H9 (cell line): ENCODE data around the gene ATAD2B. TPM values are rescaled to one million over a fixed set of nuclear protein-coding genes. Genes with fewer than 3 reads are reported as not detected.

Source experiments
- DNase-seq: peaks from one replicate; pipeline ENCODE4 v3.0.0-alpha.2; 2017
- H2AFZ ChIP-seq: one replicate; pipeline ENCODE4 v1.6.1; 2013; ENCODE audit warnings: mild to moderate bottlenecking, low read length, control low read depth, moderate library complexity
- H2AK5ac ChIP-seq: 2 replicates; pipeline ENCODE4 v1.6.1; 2013; ENCODE audit warnings: low read length, control low read depth, mixed read lengths; ENCODE audit not compliant: insufficient read length
- H2BK120ac ChIP-seq: one replicate; pipeline ENCODE4 v1.6.1; 2013; ENCODE audit warnings: low read depth, mild to moderate bottlenecking, low read length, control low read depth, inconsistent platforms; ENCODE audit not compliant: poor library complexity, severe bottlenecking
- H2BK12ac ChIP-seq: 2 replicates; pipeline ENCODE4 v1.6.1; 2013; ENCODE audit warnings: low read length, control low read depth, mixed read lengths, low read depth; ENCODE audit not compliant: insufficient read length
- H2BK15ac ChIP-seq: 2 replicates; pipeline ENCODE4 v1.6.1; 2013; ENCODE audit warnings: low read depth, low read length, control low read depth
- H2BK20ac ChIP-seq: one replicate; pipeline ENCODE4 v1.6.1; 2013; ENCODE audit warnings: low read depth, mild to moderate bottlenecking, low read length, control low read depth, inconsistent platforms; ENCODE audit not compliant: poor library complexity, severe bottlenecking
- H2BK5ac ChIP-seq: 2 replicates; pipeline ENCODE4 v1.6.1; 2013; ENCODE audit warnings: low read length, control low read depth, mixed read lengths; ENCODE audit not compliant: insufficient read length
- H3K14ac ChIP-seq: 2 replicates; pipeline ENCODE4 v1.6.1; 2013; ENCODE audit warnings: low read length, control low read depth; ENCODE audit not compliant: insufficient read depth
- H3K18ac ChIP-seq: 2 replicates; pipeline ENCODE4 v1.6.1; 2013; ENCODE audit warnings: low read depth, mild to moderate bottlenecking, mixed read lengths, low read length, control low read depth; ENCODE audit not compliant: insufficient read length
- H3K23ac ChIP-seq: 2 replicates; pipeline ENCODE4 v1.6.1; 2013; ENCODE audit warnings: low read length, control low read depth, mixed read lengths, low read depth; ENCODE audit not compliant: insufficient read length
- H3K23me2 ChIP-seq: 2 replicates; pipeline ENCODE4 v1.6.1; 2013; ENCODE audit warnings: low read depth, mild to moderate bottlenecking, mixed read lengths, low read length, control low read depth; ENCODE audit not compliant: insufficient read length, poor library complexity, severe bottlenecking
- H3K27ac ChIP-seq: 2 replicates; pipeline ENCODE4 v1.5.1; 2013; ENCODE audit warnings: low read length, control low read depth, mixed read lengths, low read depth; ENCODE audit not compliant: insufficient read length
- H3K27me3 ChIP-seq: 2 replicates; pipeline ENCODE4 v1.6.1; 2013; ENCODE audit warnings: low read length, control low read depth, inconsistent platforms; ENCODE audit not compliant: insufficient read depth
- H3K4ac ChIP-seq: 2 replicates; pipeline ENCODE4 v1.6.1; 2013; ENCODE audit warnings: low read depth, mild to moderate bottlenecking, control low read depth, inconsistent platforms, low read length, moderate library complexity
- H3K4me1 ChIP-seq: 2 replicates; pipeline ENCODE4 v1.6.1; 2013; ENCODE audit warnings: low read length, control low read depth, inconsistent platforms; ENCODE audit not compliant: insufficient read depth
- H3K4me2 ChIP-seq: 2 replicates; pipeline ENCODE4 v1.6.1; 2013; ENCODE audit warnings: low read length, control low read depth, mixed read lengths; ENCODE audit not compliant: insufficient read length, insufficient read depth
- H3K56ac ChIP-seq: 2 replicates; pipeline ENCODE4 v1.6.1; 2013; ENCODE audit warnings: low read depth, mild to moderate bottlenecking, mixed read lengths, low read length, control low read depth; ENCODE audit not compliant: insufficient read length
- H3K79me1 ChIP-seq: 2 replicates; pipeline ENCODE4 v1.6.1; 2013; ENCODE audit warnings: low read depth, mild to moderate bottlenecking, moderate library complexity, low read length, control low read depth, inconsistent platforms; ENCODE audit not compliant: insufficient read depth, poor library complexity, severe bottlenecking
- H3K79me2 ChIP-seq: 2 replicates; pipeline ENCODE4 v1.6.1; 2013; ENCODE audit warnings: low read length, control low read depth, inconsistent platforms; ENCODE audit not compliant: insufficient read depth
- H3K9ac ChIP-seq: 2 replicates; pipeline ENCODE4 v1.6.1; 2013; ENCODE audit warnings: low read length, control low read depth, mixed read lengths; ENCODE audit not compliant: insufficient read length; ENCODE audit errors: extremely low read depth
- H3K9me3 ChIP-seq: one replicate; pipeline ENCODE4 v1.6.1; 2013; ENCODE audit warnings: low read depth, low read length, inconsistent platforms; ENCODE audit not compliant: control insufficient read depth
- H3T11ph ChIP-seq: one replicate; pipeline ENCODE4 v1.6.1; 2013; ENCODE audit warnings: mild to moderate bottlenecking, low read length, control low read depth, inconsistent platforms
- H4K20me1 ChIP-seq: one replicate; pipeline ENCODE4 v1.6.1; 2013; ENCODE audit not compliant: control insufficient read depth, insufficient read length, insufficient read depth
- H4K5ac ChIP-seq: 2 replicates; pipeline ENCODE4 v1.6.1; 2013; ENCODE audit warnings: low read depth, mild to moderate bottlenecking, mixed read lengths, low read length, control low read depth; ENCODE audit not compliant: insufficient read length
- H4K8ac ChIP-seq: replicated peaks from 2 replicates; pipeline ENCODE4 v1.6.1; 2013; ENCODE audit warnings: low read length, control low read depth, mixed read lengths, low read depth; ENCODE audit not compliant: insufficient read length
- H4K91ac ChIP-seq: 2 replicates; pipeline ENCODE4 v1.6.1; 2013; ENCODE audit warnings: low read depth, mild to moderate bottlenecking, moderate library complexity, mixed read lengths, low read length, control low read depth; ENCODE audit not compliant: insufficient read length
- H3K27ac Mint-ChIP-seq, 3 experiments: 2 replicates in 2 of 3; 3 replicates in 1 of 3; pipeline ENCODE4 v1.8.0; 2020 to 2021; ENCODE audit warnings: mixed read lengths in 3 of 3, mild to moderate bottlenecking in 1 of 3, moderate library complexity in 1 of 3
- H3K27me3 Mint-ChIP-seq: 2 replicates; pipeline ENCODE4 v1.8.0; 2021; ENCODE audit warnings: low read depth, mild to moderate bottlenecking, moderate library complexity, mixed read lengths
- H3K36me3 Mint-ChIP-seq, 3 experiments: 2 replicates in 2 of 3; 3 replicates in 1 of 3; pipeline ENCODE4 v1.8.0; 2020 to 2021; ENCODE audit warnings: low read depth in 3 of 3, mixed read lengths in 3 of 3; ENCODE audit not compliant: insufficient read depth in 1 of 3
- H3K4me1 Mint-ChIP-seq, 2 experiments: 2 replicates each; pipeline ENCODE4 v1.8.0; 2020; ENCODE audit warnings: mixed read lengths in 2 of 2
- H3K4me3 Mint-ChIP-seq, 2 experiments: 2 replicates in 1 of 2; 3 replicates in 1 of 2; pipeline ENCODE4 v1.8.0; 2020 to 2021; ENCODE audit warnings: mild to moderate bottlenecking in 2 of 2, mixed read lengths in 2 of 2, moderate library complexity in 1 of 2
- H3K9me3 Mint-ChIP-seq, 2 experiments: 2 replicates in 1 of 2; 3 replicates in 1 of 2; pipeline ENCODE4 v1.8.0; 2020; ENCODE audit warnings: mild to moderate bottlenecking in 2 of 2, mixed read lengths in 2 of 2, moderate library complexity in 1 of 2
- CTCF ChIP-seq: fragments of 200-600 bp; sonication (generic); conservative IDR thresholded peaks from 3 replicates; pipeline ENCODE4 v1.8.0; 2021; ENCODE audit warnings: antibody characterized with exemption, mild to moderate bottlenecking
- WGBS: extraction: QIAGEN DNeasy Blood & Tissue Kit; methylation state at CpG from one replicate; pipeline ENCODE4 v1.1.7; 2013; ENCODE audit warnings: missing lambda C conversion rate, low lambda C conversion rate, mixed read lengths; ENCODE audit not compliant: insufficient read length; ENCODE audit errors: extremely low coverage; 5-methylcytosine and 5-hydroxymethylcytosine counted together
- total RNA-seq: library from RNA; stranded (reverse); gene quantifications from 2 replicates; pipeline ENCODE4 v1.2.1, GENCODE V29; 2021

ATAD2B gene
- total RNA-seq, 1 experiment from 2014 or later = 21.4 TPM

DNA sequence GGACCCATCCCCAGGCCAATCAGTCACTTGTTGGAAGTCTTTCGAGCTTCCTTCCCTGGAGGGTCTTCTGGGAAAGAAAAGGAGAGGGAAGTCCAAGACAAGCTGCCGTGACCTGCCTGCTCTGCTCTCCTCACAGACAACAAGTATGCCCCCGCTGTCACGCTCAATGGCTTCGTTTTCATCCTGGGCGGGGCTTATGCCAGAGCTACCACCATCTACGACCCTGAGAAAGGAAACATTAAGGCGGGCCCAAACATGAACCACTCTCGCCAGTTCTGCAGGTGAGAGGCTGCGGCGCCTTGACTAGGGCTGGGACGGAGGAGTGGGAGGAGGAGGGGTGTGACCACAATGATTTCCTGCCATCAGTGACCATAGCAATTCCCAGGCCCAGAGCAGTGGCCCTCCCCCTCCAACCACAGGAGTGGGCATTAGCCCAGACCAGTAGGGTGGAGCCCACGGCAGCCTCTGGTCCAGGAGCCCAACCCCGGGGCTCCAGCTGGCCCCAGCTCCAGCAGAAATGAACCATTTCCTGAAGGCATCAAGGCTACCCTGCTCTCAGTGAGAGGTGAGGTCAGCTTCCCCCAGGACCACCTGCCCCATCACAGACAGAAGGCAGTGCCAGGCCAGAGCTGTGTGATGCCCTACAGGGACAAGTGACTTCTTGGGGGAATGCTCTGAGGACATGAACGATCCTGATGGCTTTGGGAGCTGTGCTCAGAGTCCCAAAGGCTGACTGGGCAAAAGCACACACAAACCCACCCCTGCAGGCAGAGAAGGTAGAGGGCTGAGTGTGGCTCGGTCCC lies 223.1 kb downstream of the ATAD2B start:
- DNase-seq = peak; percentile 35

More for the DNA sequence above, 223.1 kb downstream of the ATAD2B start:
- no peak overlapping the region for H2BK12ac ChIP-seq
- no peak overlapping the region for H3K18ac ChIP-seq
- H4K20me1 ChIP-seq = no peaks in the 10 kb centered on the region
- no peaks in the 10 kb centered on the region for H3K4me1 ChIP-seq
- H3K23me2 ChIP-seq = no peaks in the 10 kb centered on the region
- no peaks in the 10 kb centered on the region for H3K9me3 ChIP-seq
- H2AFZ ChIP-seq = no peak overlapping the region
- no peak overlapping the region; the same call in 1 of the 2 replicates for H3K14ac ChIP-seq
- no peak overlapping the region for H2BK5ac ChIP-seq
- H2AK5ac ChIP-seq = no peak overlapping the region
- H3K4ac ChIP-seq = no peak overlapping the region
- Mint-ChIP-seq H3K27ac (no peak overlapping the region), H3K4me3 (no peak overlapping the region), H3K9me3 (peaks cover 7% of the 10 kb centered on the region in 2 experiments; a peak in 3 of 5 replicates), H3K27me3 (no peaks in the 10 kb centered on the region), H3K36me3 (peaks cover 11 to 16% (median 12%) of the 10 kb centered on the region in 3 experiments), H3K4me1 (peaks cover 3 to 6% of the 10 kb centered on the region in 2 experiments; a peak in 2 of 4 replicates)
- no peak overlapping the region for H3K23ac ChIP-seq
- no peaks in the 10 kb centered on the region for H3K79me2 ChIP-seq
- WGBS = no CpG with 5 or more reads among the region's 16 CpGs
- H2BK15ac ChIP-seq = no peak overlapping the region
- H2BK120ac ChIP-seq = no peak overlapping the region
- H3K56ac ChIP-seq = no peak overlapping the region
- no peak overlapping the region for H3K9ac ChIP-seq
- H3K79me1 ChIP-seq = no peaks in the 10 kb centered on the region
- H3T11ph ChIP-seq = no peak overlapping the region
- H3K27ac ChIP-seq = no peak overlapping the region
- no peaks in the 10 kb centered on the region for H3K27me3 ChIP-seq
- H3K4me2 ChIP-seq = no peak overlapping the region
- H4K5ac ChIP-seq = no peak overlapping the region
- no peak overlapping the region for H2BK20ac ChIP-seq
- H4K8ac ChIP-seq = no peak overlapping the region
- no peak overlapping the region for H4K91ac ChIP-seq
- TF ChIP-seq CTCF = no peak
